ENCODE measurements around the gene AGR3. TPM values are rescaled to one million over a fixed set of nuclear protein-coding genes. Genes with fewer than 3 reads are reported as not detected.
"Not testable (repeated sequence)": the region's sequence is repeated elsewhere in the genome, so short reads cannot be mapped to it uniquely, and the experiment has no call there.

Gene AGR3
- total RNA-seq, 1 donor from 2014 or later = not detected

- peaks cover 10% of the 10 kb centered on the region for H3K4me1 Mint-ChIP-seq (ENCODE audit: low read depth)
- intact Hi-C loops (cut with micrococcal nuclease) = no loop called here
- H3K4me3 Mint-ChIP-seq (ENCODE audit: low read depth) = no peak overlapping the region
- H3K27ac Mint-ChIP-seq = no peak overlapping the region
- no peaks in the 10 kb centered on the region for H3K36me3 Mint-ChIP-seq (ENCODE audit: low read depth)
- H3K27me3 Mint-ChIP-seq (ENCODE audit: low read depth) = peaks cover 11% of the 10 kb centered on the region
- H3K9me3 Mint-ChIP-seq = no peaks in the 10 kb centered on the region
- DNase-seq (ENCODE audit: low spot score) = no peak
Observed at GRCh38 chr7:16889305-16889704, 7.5 kb upstream of the AGR3 start.

- peaks cover 10% of the 10 kb centered on the region for H3K27me3 Mint-ChIP-seq (ENCODE audit: low read depth)
Observed at GRCh38 chr7:16883918-16884317, 2.1 kb upstream of the AGR3 start.

GRCh38 chr7:16880554-16880953 is 1.2 kb downstream of the AGR3 start:
- no peaks in the 10 kb centered on the region for H3K9me3 Mint-ChIP-seq
- DNase-seq (ENCODE audit: low spot score) = no peak
- no peaks in the 10 kb centered on the region for H3K4me1 Mint-ChIP-seq (ENCODE audit: low read depth)
- intact Hi-C loops (cut with micrococcal nuclease) = no loop called here
- no peaks in the 10 kb centered on the region for H3K36me3 Mint-ChIP-seq (ENCODE audit: low read depth)
- no peaks in the 10 kb centered on the region for H3K27me3 Mint-ChIP-seq (ENCODE audit: low read depth)
- H3K4me3 Mint-ChIP-seq (ENCODE audit: low read depth) = no peak overlapping the region
- H3K27ac Mint-ChIP-seq = no peak overlapping the region

More at GRCh38 chr7:16883918-16884317, 2.1 kb upstream of the AGR3 start:
- H3K4me3 Mint-ChIP-seq (ENCODE audit: low read depth) = no peak overlapping the region
- intact Hi-C loops (cut with micrococcal nuclease) = no loop called here
- no peak for DNase-seq (ENCODE audit: low spot score)
- H3K36me3 Mint-ChIP-seq (ENCODE audit: low read depth) = no peaks in the 10 kb centered on the region
- no peaks in the 10 kb centered on the region for H3K4me1 Mint-ChIP-seq (ENCODE audit: low read depth)
- H3K27ac Mint-ChIP-seq = no peak overlapping the region
- H3K9me3 Mint-ChIP-seq = no peaks in the 10 kb centered on the region

- Mint-ChIP-seq H3K4me3 (ENCODE audit: low read depth) (no peak overlapping the region), H3K36me3 (ENCODE audit: low read depth) (no peaks in the 10 kb centered on the region), H3K9me3 (no peaks in the 10 kb centered on the region), H3K27ac (no peak overlapping the region), H3K27me3 (ENCODE audit: low read depth) (no peaks in the 10 kb centered on the region), H3K4me1 (ENCODE audit: low read depth) (no peaks in the 10 kb centered on the region)
- intact Hi-C loops (cut with micrococcal nuclease) = no loop called here
- no peak for DNase-seq (ENCODE audit: low spot score)
Observed at GRCh38 chr7:16879181-16879580, 2.6 kb downstream of the AGR3 start.

DNA sequence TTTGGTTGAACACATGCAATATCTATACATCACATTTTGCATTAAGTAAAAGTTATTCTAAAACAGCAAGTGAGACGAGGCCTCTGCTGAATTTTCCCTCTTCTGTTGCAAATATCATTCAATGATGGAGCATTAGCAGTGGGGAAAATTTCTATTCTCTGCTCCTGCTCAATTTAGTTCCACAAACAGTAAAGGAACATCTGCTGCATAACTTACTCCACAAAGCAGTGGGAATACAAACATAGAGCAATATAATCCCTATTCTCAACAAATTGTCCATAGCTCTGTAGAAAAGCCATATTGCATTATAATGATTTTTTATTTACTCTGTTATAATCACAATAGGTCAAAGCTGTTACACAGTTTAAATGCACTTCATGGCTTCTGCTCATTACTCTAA is 5.9 kb downstream of the AGR3 start:
- Mint-ChIP-seq H3K27ac (no peak overlapping the region), H3K9me3 (no peaks in the 10 kb centered on the region), H3K36me3 (ENCODE audit: low read depth) (no peaks in the 10 kb centered on the region), H3K4me3 (ENCODE audit: low read depth) (no peak overlapping the region), H3K4me1 (ENCODE audit: low read depth) (no peaks in the 10 kb centered on the region), H3K27me3 (ENCODE audit: low read depth) (no peaks in the 10 kb centered on the region)
- intact Hi-C loops (cut with micrococcal nuclease) = no loop called here
- DNase-seq (ENCODE audit: low spot score) = no peak

GRCh38 chr7:16874066-16874465 is 7.7 kb downstream of the AGR3 start:
- H3K9me3 Mint-ChIP-seq = no peaks in the 10 kb centered on the region
- no peak for DNase-seq (ENCODE audit: low spot score)
- no peaks in the 10 kb centered on the region for H3K36me3 Mint-ChIP-seq (ENCODE audit: low read depth)
- H3K4me1 Mint-ChIP-seq (ENCODE audit: low read depth) = no peaks in the 10 kb centered on the region
- H3K4me3 Mint-ChIP-seq (ENCODE audit: low read depth) = no peak overlapping the region
- intact Hi-C loops (cut with micrococcal nuclease) = no loop called here
- H3K27me3 Mint-ChIP-seq (ENCODE audit: low read depth) = no peaks in the 10 kb centered on the region
- H3K27ac Mint-ChIP-seq = no peak overlapping the region

- Mint-ChIP-seq H3K9me3 (no peaks in the 10 kb centered on the region), H3K4me3 (ENCODE audit: low read depth) (no peak overlapping the region), H3K27me3 (ENCODE audit: low read depth) (no peaks in the 10 kb centered on the region), H3K27ac (no peak overlapping the region), H3K4me1 (ENCODE audit: low read depth) (no peaks in the 10 kb centered on the region), H3K36me3 (ENCODE audit: low read depth) (no peaks in the 10 kb centered on the region)
- intact Hi-C loops (cut with micrococcal nuclease) = no loop called here
- no peak for DNase-seq (ENCODE audit: low spot score)
Observed at GRCh38 chr7:16867328-16867727, 14.5 kb downstream of the AGR3 start.

DNA sequence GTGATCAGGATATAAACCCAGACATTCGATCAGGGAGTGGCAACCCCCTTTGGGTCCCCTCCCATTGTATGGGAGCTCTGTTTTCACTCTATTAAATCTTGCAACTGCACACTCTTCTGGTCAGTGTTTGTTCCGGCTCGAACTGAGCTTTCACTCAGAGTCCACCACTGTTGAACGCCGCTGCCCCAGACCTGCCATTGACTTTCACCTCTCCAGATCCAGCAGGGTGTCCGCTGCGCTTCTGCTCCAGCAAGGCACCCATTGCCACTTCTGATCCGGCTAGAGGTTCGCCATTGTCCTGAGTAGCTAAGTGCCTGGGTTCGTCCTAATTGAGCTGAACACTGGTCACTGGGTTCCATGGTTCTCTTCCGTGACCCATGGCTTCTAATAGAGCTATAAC is 28.6 kb downstream of the AGR3 start:
- DNase-seq (ENCODE audit: low spot score); H3K27ac Mint-ChIP-seq; intact Hi-C loops (cut with micrococcal nuclease); H3K4me1 Mint-ChIP-seq (ENCODE audit: low read depth); H3K4me3 Mint-ChIP-seq (ENCODE audit: low read depth); H3K36me3 Mint-ChIP-seq (ENCODE audit: low read depth); H3K9me3 Mint-ChIP-seq: not testable (repeated sequence)
- peaks cover 30% of the 10 kb centered on the region for H3K27me3 Mint-ChIP-seq (ENCODE audit: low read depth)

- DNase-seq (ENCODE audit: low spot score) = no peak
- H3K27me3 Mint-ChIP-seq (ENCODE audit: low read depth) = peaks cover 30% of the 10 kb centered on the region
- intact Hi-C loops (cut with micrococcal nuclease) = no loop called here
- no peaks in the 10 kb centered on the region for H3K9me3 Mint-ChIP-seq
- no peak overlapping the region for H3K4me3 Mint-ChIP-seq (ENCODE audit: low read depth)
- H3K36me3 Mint-ChIP-seq (ENCODE audit: low read depth) = no peaks in the 10 kb centered on the region
- no peaks in the 10 kb centered on the region for H3K4me1 Mint-ChIP-seq (ENCODE audit: low read depth)
- H3K27ac Mint-ChIP-seq = no peak overlapping the region
Observed at GRCh38 chr7:16851829-16852228, 30.0 kb downstream of the AGR3 start.

GRCh38 chr7:16850614-16851466 is 30.9 kb downstream of the AGR3 start:
- Mint-ChIP-seq H3K9me3 (no peaks in the 10 kb centered on the region), H3K4me3 (ENCODE audit: low read depth) (no peak overlapping the region), H3K4me1 (ENCODE audit: low read depth) (no peaks in the 10 kb centered on the region), H3K27me3 (ENCODE audit: low read depth) (peaks cover 27% of the 10 kb centered on the region), H3K36me3 (ENCODE audit: low read depth) (no peaks in the 10 kb centered on the region), H3K27ac (no peak overlapping the region)
- no peak for DNase-seq (ENCODE audit: low spot score)
- intact Hi-C loops (cut with micrococcal nuclease) = no loop called here

DNA sequence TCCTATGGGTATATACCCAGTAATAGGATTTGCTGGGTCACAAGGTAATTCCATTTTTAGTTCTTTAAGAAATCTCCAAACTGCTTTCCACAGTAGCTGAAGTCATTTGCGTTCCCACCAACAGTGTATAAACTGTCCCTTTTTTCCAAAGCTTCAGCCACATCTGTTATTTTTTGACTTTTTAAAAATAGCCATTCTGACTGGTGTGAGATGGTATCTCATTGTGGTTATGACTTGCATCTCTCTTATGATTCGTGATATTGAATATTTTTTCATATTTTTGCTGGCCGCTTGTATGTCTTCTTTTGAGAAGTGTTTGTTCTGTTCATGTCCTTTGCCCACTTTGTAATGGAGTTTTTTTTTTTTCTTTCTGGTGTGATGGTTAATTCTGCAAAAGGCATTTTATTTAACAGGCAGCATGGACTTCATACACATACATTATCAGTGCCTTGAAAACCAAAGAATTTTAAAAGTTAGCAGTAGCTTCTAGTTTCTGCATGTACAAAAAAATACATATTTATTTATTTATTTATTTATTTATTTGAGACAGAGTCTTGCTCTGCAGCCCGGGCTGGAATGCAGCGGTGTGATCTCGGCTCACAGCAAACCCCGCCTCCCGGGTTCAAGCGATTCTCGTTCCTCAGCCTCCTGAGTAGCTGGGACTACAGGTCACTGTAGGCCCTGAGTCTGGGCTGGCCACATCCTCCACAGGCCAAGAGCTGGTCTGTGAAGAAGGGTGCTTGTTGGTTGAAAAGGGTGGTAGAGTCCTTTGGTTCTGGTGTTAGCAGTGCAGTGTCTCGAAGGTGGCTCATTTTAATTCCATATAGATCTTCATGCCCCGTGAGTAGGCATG is 32.3 kb downstream of the AGR3 start:
- Mint-ChIP-seq H3K27ac (no peak overlapping the region), H3K4me1 (ENCODE audit: low read depth) (no peaks in the 10 kb centered on the region), H3K9me3 (no peaks in the 10 kb centered on the region), H3K36me3 (ENCODE audit: low read depth) (no peaks in the 10 kb centered on the region), H3K27me3 (ENCODE audit: low read depth) (peaks cover 28% of the 10 kb centered on the region), H3K4me3 (ENCODE audit: low read depth) (no peak overlapping the region)
- intact Hi-C loops (cut with micrococcal nuclease) = no loop called here
- no peak for DNase-seq (ENCODE audit: low spot score)

GRCh38 chr7:16847381-16847860 is 34.4 kb downstream of the AGR3 start:
- Mint-ChIP-seq H3K4me1 (ENCODE audit: low read depth) (no peaks in the 10 kb centered on the region), H3K36me3 (ENCODE audit: low read depth) (no peaks in the 10 kb centered on the region), H3K4me3 (ENCODE audit: low read depth) (no peak overlapping the region), H3K27me3 (ENCODE audit: low read depth) (peaks cover 25% of the 10 kb centered on the region), H3K9me3 (no peaks in the 10 kb centered on the region), H3K27ac (no peak overlapping the region)
- intact Hi-C loops (cut with micrococcal nuclease) = no loop called here
- DNase-seq (ENCODE audit: low spot score) = no peak

- no peak overlapping the region for H3K4me3 Mint-ChIP-seq (ENCODE audit: low read depth)
- H3K9me3 Mint-ChIP-seq = no peaks in the 10 kb centered on the region
- H3K36me3 Mint-ChIP-seq (ENCODE audit: low read depth) = no peaks in the 10 kb centered on the region
- H3K4me1 Mint-ChIP-seq (ENCODE audit: low read depth) = no peaks in the 10 kb centered on the region
- peaks cover 21% of the 10 kb centered on the region for H3K27me3 Mint-ChIP-seq (ENCODE audit: low read depth)
- no peak for DNase-seq (ENCODE audit: low spot score)
- intact Hi-C loops (cut with micrococcal nuclease) = no loop called here
- no peak overlapping the region for H3K27ac Mint-ChIP-seq
Observed at GRCh38 chr7:16846601-16847165, 35.1 kb downstream of the AGR3 start.

Data from activated T-helper 2 cell treated with anti-CD3 and anti-CD28 coated beads, Interferon-gamma antibody, Interleukin-2, Interleukin-4, amounts not matched to agents 10 μg/mL and 5 μg/mL and 100 μg/mL, durations not matched to agents 14 hours and 24 hours and 36 hours (primary cell).